ENCODE data around the gene COL4A5.
"Not testable (repeated sequence)": the region's sequence is repeated elsewhere in the genome, so short reads cannot be mapped to it uniquely, and the experiment has no call there.

COL4A5 gene

GRCh38 chrX:108439426-108439942, at the start of gene COL4A5:
Gene COL4A5, plus strand, starts transcription at chrX:108439838. Its CDS starts 288 bp downstream, at chrX:108440126.
- H3K4me3 ChIP-seq (ENCODE audit: insufficient read depth, low read length, poor library complexity, severe bottlenecking), result peak within 1 kb of the TSS; percentile 64
- H3K27me3 ChIP-seq (ENCODE audit: low read length), result no peaks in the 10 kb centered on the region
- no peak within 1 kb of the TSS for H3K27ac ChIP-seq (ENCODE audit: low read depth, low read length)
- H3K9me2 ChIP-seq (replicated peaks; ENCODE audit: insufficient read depth, low read length), result no peaks in the 10 kb centered on the region
- no peaks in the 10 kb centered on the region for H3K9me3 ChIP-seq (ENCODE audit: insufficient read depth, low read length)
- peak within 1 kb of the TSS; percentile 82 for H2AFZ ChIP-seq (ENCODE audit: low read depth, low read length, severe bottlenecking)
- no peaks in the 10 kb centered on the region for H3F3A ChIP-seq (ENCODE audit: insufficient read depth)
- peak within 1 kb of the TSS; percentile 57 for H3K9ac ChIP-seq (ENCODE audit: low read length)
- no peaks in the 10 kb centered on the region for H3K36me3 ChIP-seq (ENCODE audit: low read length)
- TF ChIP-seq EZH2phosphoT487 (conservative IDR thresholded peaks at IDR 0.05; ENCODE audit: low read length), result no peak
- TF ChIP-seq CTCF (IDR thresholded peaks at IDR 0.05; ENCODE audit: insufficient read depth, low read length, poor library complexity, severe bottlenecking), result no peak
- H3K79me2 ChIP-seq (ENCODE audit: insufficient read depth, low read length), result no peaks in the 10 kb centered on the region
- no peaks in the 10 kb centered on the region for H4K20me1 ChIP-seq (ENCODE audit: low read depth, low read length)
- peak within 1 kb of the TSS; percentile 69 for H3K4me2 ChIP-seq (ENCODE audit: low read depth, low read length, poor library complexity, severe bottlenecking)

GRCh38 chrX:108390976-108391717, 48.5 kb upstream of the COL4A5 start:
- not testable (repeated sequence) for H3K79me2 ChIP-seq (ENCODE audit: insufficient read depth, low read length); H3K9me3 ChIP-seq (ENCODE audit: insufficient read depth, low read length); H2AFZ ChIP-seq (ENCODE audit: low read depth, low read length, severe bottlenecking); H3K4me3 ChIP-seq (ENCODE audit: insufficient read depth, low read length, poor library complexity, severe bottlenecking); H3K36me3 ChIP-seq (ENCODE audit: low read length); H3K27ac ChIP-seq (ENCODE audit: low read depth, low read length); H3K9ac ChIP-seq (ENCODE audit: low read length); H3F3A ChIP-seq (ENCODE audit: insufficient read depth); H3K4me2 ChIP-seq (ENCODE audit: low read depth, low read length, poor library complexity, severe bottlenecking); H4K20me1 ChIP-seq (ENCODE audit: low read depth, low read length); H3K27me3 ChIP-seq (ENCODE audit: low read length); H3K9me2 ChIP-seq (replicated peaks; ENCODE audit: insufficient read depth, low read length)

DNA sequence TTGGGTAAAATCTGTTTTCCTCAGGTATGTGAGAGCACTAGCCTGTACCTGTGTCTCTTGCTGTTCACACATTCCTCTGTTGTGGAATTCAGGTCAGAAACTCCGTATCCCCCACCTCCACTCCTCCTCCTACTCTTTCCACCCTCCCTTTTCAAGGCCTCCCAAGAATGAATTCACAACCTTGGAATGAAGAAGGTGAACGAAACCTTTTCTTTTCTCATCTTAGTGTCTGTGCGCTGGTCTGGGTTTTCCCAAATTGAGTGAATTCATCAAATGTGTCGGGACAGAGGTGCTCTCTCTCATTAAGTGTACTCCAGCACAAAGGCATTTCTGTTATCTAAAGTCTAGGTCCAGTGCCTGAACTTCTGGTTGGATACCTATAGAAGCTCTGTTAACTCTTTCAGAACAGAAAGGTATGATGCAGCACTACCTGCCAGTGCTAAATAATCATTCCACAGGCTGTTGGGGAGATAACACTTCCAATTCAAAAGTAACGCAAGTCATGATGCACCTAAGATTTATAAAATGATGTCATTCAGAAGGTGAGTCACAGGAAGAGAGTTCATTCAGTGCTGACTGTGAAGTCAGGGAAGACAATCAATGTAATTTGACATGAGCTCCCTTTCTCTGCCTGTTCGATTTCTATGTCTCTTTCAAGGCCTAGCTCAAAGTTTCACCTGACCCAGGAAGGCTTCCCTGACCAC, 43.3 kb upstream of the COL4A5 start:
- no peaks in the 10 kb centered on the region for H3K36me3 ChIP-seq (ENCODE audit: low read length)
- no peaks in the 10 kb centered on the region for H3K79me2 ChIP-seq (ENCODE audit: insufficient read depth, low read length)
- H3K9ac ChIP-seq (ENCODE audit: low read length), result no peak overlapping the region
- no peaks in the 10 kb centered on the region for H3K27me3 ChIP-seq (ENCODE audit: low read length)
- H3K27ac ChIP-seq (ENCODE audit: low read depth, low read length), result no peak overlapping the region
- H3K9me3 ChIP-seq (ENCODE audit: insufficient read depth, low read length), result no peaks in the 10 kb centered on the region
- no peaks in the 10 kb centered on the region for H3F3A ChIP-seq (ENCODE audit: insufficient read depth)
- H4K20me1 ChIP-seq (ENCODE audit: low read depth, low read length), result no peaks in the 10 kb centered on the region
- TF ChIP-seq EZH2phosphoT487 (conservative IDR thresholded peaks at IDR 0.05; ENCODE audit: low read length), result no peak
- no peak for TF ChIP-seq CTCF (IDR thresholded peaks at IDR 0.05; ENCODE audit: insufficient read depth, low read length, poor library complexity, severe bottlenecking)
- H2AFZ ChIP-seq (ENCODE audit: low read depth, low read length, severe bottlenecking), result no peak overlapping the region
- no peak overlapping the region for H3K4me2 ChIP-seq (ENCODE audit: low read depth, low read length, poor library complexity, severe bottlenecking)
- H3K9me2 ChIP-seq (replicated peaks; ENCODE audit: insufficient read depth, low read length), result no peaks in the 10 kb centered on the region
- no peak overlapping the region for H3K4me3 ChIP-seq (ENCODE audit: insufficient read depth, low read length, poor library complexity, severe bottlenecking)

GRCh38 chrX:108396986-108397385, 42.7 kb upstream of the COL4A5 start:
- no peaks in the 10 kb centered on the region for H3K9me2 ChIP-seq (replicated peaks; ENCODE audit: insufficient read depth, low read length)
- no peaks in the 10 kb centered on the region for H3K36me3 ChIP-seq (ENCODE audit: low read length)
- H2AFZ ChIP-seq (ENCODE audit: low read depth, low read length, severe bottlenecking), result no peak overlapping the region
- no peaks in the 10 kb centered on the region for H3K79me2 ChIP-seq (ENCODE audit: insufficient read depth, low read length)
- no peak overlapping the region for H3K9ac ChIP-seq (ENCODE audit: low read length)
- H4K20me1 ChIP-seq (ENCODE audit: low read depth, low read length), result no peaks in the 10 kb centered on the region
- no peaks in the 10 kb centered on the region for H3F3A ChIP-seq (ENCODE audit: insufficient read depth)
- no peaks in the 10 kb centered on the region for H3K9me3 ChIP-seq (ENCODE audit: insufficient read depth, low read length)
- no peak overlapping the region for H3K27ac ChIP-seq (ENCODE audit: low read depth, low read length)
- TF ChIP-seq CTCF (IDR thresholded peaks at IDR 0.05; ENCODE audit: insufficient read depth, low read length, poor library complexity, severe bottlenecking) (no peak), EZH2phosphoT487 (conservative IDR thresholded peaks at IDR 0.05; ENCODE audit: low read length) (no peak)
- no peak overlapping the region for H3K4me3 ChIP-seq (ENCODE audit: insufficient read depth, low read length, poor library complexity, severe bottlenecking)
- no peaks in the 10 kb centered on the region for H3K27me3 ChIP-seq (ENCODE audit: low read length)
- no peak overlapping the region for H3K4me2 ChIP-seq (ENCODE audit: low read depth, low read length, poor library complexity, severe bottlenecking)
